A549 (cell line): ENCODE results near the gene ST6GALNAC5. TPM values are rescaled to one million over a fixed set of nuclear protein-coding genes. Genes with fewer than 3 reads are reported as not detected.

Experiments
- ATAC-seq, 2 experiments: fragments of 200-7000 bp in 1 of 2; fragments of >200 bp in 1 of 2; cut with Nextera tagmentation in 1 of 2; cut with Tn5 transposase in 1 of 2; 3 replicates each; pipeline versions ENCODE4 v1.8.0 to v1.9.1; 2018 to 2020; ENCODE audit warnings: mild to moderate bottlenecking in 1 of 2, moderate library complexity in 1 of 2
- CTCF ChIA-PET: fragments of 300-600 bp; sonication (Branson Sonifier 250); formaldehyde crosslinking; extraction: SDS; loops from one replicate; lab custom pipeline; 2021; ENCODE audit warnings: antibody characterized with exemption, inconsistent platforms; lab: Yijun Ruan, JAX
- POLR2A ChIA-PET: fragments of 350-600 bp; formaldehyde crosslinking; extraction: SDS; loops from one replicate; lab custom pipeline; 2021; ENCODE audit warnings: antibody characterized with exemption, inconsistent platforms; lab: Yijun Ruan, JAX
- DNase-seq, 2 experiments: peaks; one replicate each; pipeline versions ENCODE4 v3.0.0 to v3.0.0-alpha.2; 2011 to 2016; ENCODE audit warnings: low read depth in 1 of 2, low spot score in 1 of 2
- FAIRE-seq: peaks from 2 replicates; lab custom pipeline; 2011; peaks lifted over from hg19 to GRCh38; lab: Jason Lieb, UNC
- H3K27ac ChIP-seq, 2 experiments: fragments of >200 bp; sonication (Bioruptor Twin); formaldehyde crosslinking; 3 replicates each; pipeline ENCODE4 v1.5.1; 2016 to 2017
- H3K4me1 ChIP-seq: fragments of >200 bp; sonication (Bioruptor Twin); formaldehyde crosslinking; 3 replicates; pipeline ENCODE4 v1.6.1; 2016
- H3K4me2 ChIP-seq: fragments of >200 bp; sonication (Bioruptor Twin); formaldehyde crosslinking; 3 replicates; pipeline ENCODE4 v1.6.1; 2016
- H3K4me3 ChIP-seq: fragments of >200 bp; sonication (Bioruptor Twin); formaldehyde crosslinking; 3 replicates; pipeline ENCODE4 v1.5.1; 2016
- H3K9me3 ChIP-seq: fragments of >200 bp; sonication (Bioruptor Twin); formaldehyde crosslinking; 3 replicates; pipeline ENCODE4 v1.6.1; 2016
- CEBPB ChIP-seq, 2 experiments: fragments of >200 bp in 1 of 2; sonication (Bioruptor Twin) in 1 of 2; formaldehyde crosslinking in 1 of 2; IDR thresholded peaks; 2 replicates each; pipeline ENCODE4 v1.6.1; 2012 to 2016
- ESRRA ChIP-seq: fragments of 150-350 bp; IDR thresholded peaks from 2 replicates; pipeline ENCODE4 v1.6.1; 2014; ENCODE audit warnings: mild to moderate bottlenecking, low read length, borderline replicate concordance
- HDAC2 ChIP-seq: fragments of 200-600 bp; sonication (generic); IDR thresholded peaks from 2 replicates; pipeline ENCODE4 v1.6.1; 2016
- HEYL ChIP-seq: fragments of 250-450 bp; sonication (Bioruptor Pico); IDR thresholded peaks from 2 replicates; pipeline ENCODE4 v1.8.0; 2021; ENCODE audit warnings: mild to moderate bottlenecking, moderate library complexity
- HOXA7 ChIP-seq: fragments of 250-450 bp; sonication (Bioruptor Pico); IDR thresholded peaks from 2 replicates; pipeline ENCODE4 v1.5.0; 2020; ENCODE audit warnings: mild to moderate bottlenecking, moderate library complexity
- HOXB13 ChIP-seq: fragments of 250-450 bp; sonication (Bioruptor Pico); IDR thresholded peaks from 2 replicates; pipeline ENCODE4 v1.5.0; 2020; ENCODE audit warnings: low read depth, mild to moderate bottlenecking, moderate library complexity
- HOXB5 ChIP-seq: fragments of 250-450 bp; sonication (Bioruptor Pico); IDR thresholded peaks from 2 replicates; pipeline ENCODE4 v1.5.0; 2020; ENCODE audit warnings: mild to moderate bottlenecking, moderate library complexity
- KDM1A ChIP-seq: fragments of 200-600 bp; sonication (generic); IDR thresholded peaks from 2 replicates; pipeline ENCODE4 v1.6.1; 2016; ENCODE audit warnings: low read depth, mild to moderate bottlenecking
- KDM5A ChIP-seq: fragments of 200-600 bp; sonication (generic); IDR thresholded peaks from 2 replicates; pipeline ENCODE4 v1.6.1; 2016; ENCODE audit warnings: antibody characterized with exemption, mild to moderate bottlenecking
- NFE2L2 ChIP-seq: fragments of 150-350 bp; conservative IDR thresholded peaks from 2 replicates; pipeline ENCODE4 v1.6.1; 2014; ENCODE audit warnings: low read length
- NPAS2 ChIP-seq: fragments of 250-450 bp; sonication (Bioruptor Pico); IDR thresholded peaks from 2 replicates; pipeline ENCODE4 v1.8.0; 2022; ENCODE audit warnings: mild to moderate bottlenecking, moderate library complexity, borderline replicate concordance
- NR3C1 ChIP-seq: fragments of >200 bp; sonication (Bioruptor Twin); formaldehyde crosslinking; IDR thresholded peaks from 3 replicates; pipeline ENCODE4 v1.6.1; 2017
- RAD21 ChIP-seq, 2 experiments: fragments of >200 bp in 1 of 2; sonication (Bioruptor Twin) in 1 of 2; formaldehyde crosslinking in 1 of 2; IDR thresholded peaks in 1 of 2; conservative IDR thresholded peaks in 1 of 2; 2 replicates in 1 of 2; 3 replicates in 1 of 2; pipeline ENCODE4 v1.6.1; 2012 to 2018; ENCODE audit warnings: inconsistent platforms in 1 of 2
- TP53 ChIP-seq: fragments of 250-450 bp; sonication (Bioruptor Pico); IDR thresholded peaks from 2 replicates; pipeline ENCODE4 v1.5.0; 2021; ENCODE audit warnings: mild to moderate bottlenecking, moderate library complexity
- ZC3H11A ChIP-seq: fragments of 450-650 bp; IDR thresholded peaks from 2 replicates; pipeline ENCODE4 v1.6.1; 2014; ENCODE audit warnings: antibody characterized with exemption, mild to moderate bottlenecking
- ZSCAN20 ChIP-seq: fragments of 250-450 bp; sonication (Bioruptor Pico); IDR thresholded peaks from 2 replicates; pipeline ENCODE4 v1.8.0; 2022; ENCODE audit warnings: mild to moderate bottlenecking, moderate library complexity
- WGBS: methylation state at CpG from one replicate; pipeline ENCODE4 v1.1.6; 2017; ENCODE audit errors: missing lambda C conversion rate; 5-methylcytosine and 5-hydroxymethylcytosine counted together
- polyA plus RNA-seq, 4 experiments: library from polyadenylated mRNA; depleted of rRNA in 3 of 4; stranded (reverse); fragments of >200 nt; fragmentation: RNase III in 1 of 4; extraction: RNeasy Plus Mini Kit Qiagen cat#74134 plus additional on column Dnase treatment in 1 of 4; gene quantifications; 2 replicates in 3 of 4; 3 replicates in 1 of 4; pipeline ENCODE4 v1.2.3, GENCODE V29; 2011 to 2017
- TF ChIP-seq, protein P1 (sequence below): fragments of 200-600 bp; sonication (generic); IDR thresholded peaks from 2 replicates; pipeline ENCODE4 v1.6.1; 2016; ENCODE audit warnings: antibody characterized with exemption, mild to moderate bottlenecking, moderate library complexity
- TF ChIP-seq, protein P2 (sequence below): IDR thresholded peaks from 2 replicates; pipeline ENCODE4 v1.6.1; 2012
- TF ChIP-seq, protein P3 (sequence below): IDR thresholded peaks from 2 replicates; pipeline ENCODE4 v1.6.1; 2012
- TF ChIP-seq, protein P4 (sequence below): fragments of >200 bp; sonication (Bioruptor Twin); formaldehyde crosslinking; IDR thresholded peaks from 3 replicates; pipeline ENCODE4 v1.5.1; 2016
- TF ChIP-seq, protein P5 (sequence below): fragments of 150-350 bp; IDR thresholded peaks from 2 replicates; pipeline ENCODE4 v1.6.1; 2014; ENCODE audit warnings: low read depth, mild to moderate bottlenecking, low read length
- TF ChIP-seq, protein P6 (sequence below): IDR thresholded peaks from 2 replicates; pipeline ENCODE4 v1.6.1; 2012; ENCODE audit warnings: low read depth, borderline replicate concordance

The ST6GALNAC5 gene
- polyA plus RNA-seq, 2 of the 4 experiments (the other 2 are of a cell fraction), result not detected

DNA sequence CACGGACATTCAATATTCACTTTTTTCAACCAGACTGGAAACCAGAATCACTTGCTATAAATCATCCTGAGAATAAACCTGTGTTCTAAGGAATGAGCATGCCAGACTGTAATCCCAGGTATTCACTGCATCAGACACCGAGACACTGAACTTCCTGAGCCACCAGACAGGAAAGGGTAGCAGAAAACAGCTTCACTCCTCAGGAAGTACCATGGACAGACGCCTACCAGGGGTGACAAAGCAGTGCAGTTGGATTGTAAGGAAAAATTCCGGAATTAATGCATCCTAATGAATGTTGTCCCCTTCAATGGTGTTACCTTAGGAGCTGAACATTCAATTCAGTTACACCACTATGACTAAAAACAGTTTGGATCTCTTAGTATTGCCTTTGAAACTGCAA is 195.8 kb downstream of the ST6GALNAC5 start:
- no peak overlapping the region for H3K4me3 ChIP-seq
- FAIRE-seq (no peak), DNase-seq (no peak), ATAC-seq (no peak)
- POLR2A ChIA-PET, result no interaction called here
- CTCF ChIA-PET, result no interaction called here
- H3K9me3 ChIP-seq, result no peaks in the 10 kb centered on the region
- H3K4me1 ChIP-seq, result no peaks in the 10 kb centered on the region
- 22% methylated on average over 4 of the region's 4 CpGs for WGBS
- no peak overlapping the region for H3K4me2 ChIP-seq
- no peak overlapping the region for H3K27ac ChIP-seq
- no peak for TF ChIP-seq ZSCAN20
- TF ChIP-seq, protein P1, sequence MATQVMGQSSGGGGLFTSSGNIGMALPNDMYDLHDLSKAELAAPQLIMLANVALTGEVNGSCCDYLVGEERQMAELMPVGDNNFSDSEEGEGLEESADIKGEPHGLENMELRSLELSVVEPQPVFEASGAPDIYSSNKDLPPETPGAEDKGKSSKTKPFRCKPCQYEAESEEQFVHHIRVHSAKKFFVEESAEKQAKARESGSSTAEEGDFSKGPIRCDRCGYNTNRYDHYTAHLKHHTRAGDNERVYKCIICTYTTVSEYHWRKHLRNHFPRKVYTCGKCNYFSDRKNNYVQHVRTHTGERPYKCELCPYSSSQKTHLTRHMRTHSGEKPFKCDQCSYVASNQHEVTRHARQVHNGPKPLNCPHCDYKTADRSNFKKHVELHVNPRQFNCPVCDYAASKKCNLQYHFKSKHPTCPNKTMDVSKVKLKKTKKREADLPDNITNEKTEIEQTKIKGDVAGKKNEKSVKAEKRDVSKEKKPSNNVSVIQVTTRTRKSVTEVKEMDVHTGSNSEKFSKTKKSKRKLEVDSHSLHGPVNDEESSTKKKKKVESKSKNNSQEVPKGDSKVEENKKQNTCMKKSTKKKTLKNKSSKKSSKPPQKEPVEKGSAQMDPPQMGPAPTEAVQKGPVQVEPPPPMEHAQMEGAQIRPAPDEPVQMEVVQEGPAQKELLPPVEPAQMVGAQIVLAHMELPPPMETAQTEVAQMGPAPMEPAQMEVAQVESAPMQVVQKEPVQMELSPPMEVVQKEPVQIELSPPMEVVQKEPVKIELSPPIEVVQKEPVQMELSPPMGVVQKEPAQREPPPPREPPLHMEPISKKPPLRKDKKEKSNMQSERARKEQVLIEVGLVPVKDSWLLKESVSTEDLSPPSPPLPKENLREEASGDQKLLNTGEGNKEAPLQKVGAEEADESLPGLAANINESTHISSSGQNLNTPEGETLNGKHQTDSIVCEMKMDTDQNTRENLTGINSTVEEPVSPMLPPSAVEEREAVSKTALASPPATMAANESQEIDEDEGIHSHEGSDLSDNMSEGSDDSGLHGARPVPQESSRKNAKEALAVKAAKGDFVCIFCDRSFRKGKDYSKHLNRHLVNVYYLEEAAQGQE, result peak; percentile 77

DNA sequence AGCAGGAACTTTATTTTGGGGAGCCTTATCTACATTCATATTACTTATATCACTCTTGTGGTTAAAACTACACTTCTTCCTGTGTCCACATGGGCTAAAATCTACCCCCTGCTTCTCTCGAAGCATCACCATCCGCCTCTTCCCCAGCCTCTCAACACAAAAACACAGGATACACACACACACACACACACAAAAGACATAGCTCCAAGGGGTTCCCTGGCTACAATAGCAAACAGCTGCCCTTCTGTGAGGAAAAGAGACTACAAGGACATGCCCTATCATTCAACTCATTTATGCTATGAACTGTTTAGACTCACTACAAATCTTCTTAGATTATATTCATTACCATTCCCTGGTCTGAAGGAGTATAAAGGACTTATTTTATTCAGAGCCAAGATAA is 197.0 kb downstream of the ST6GALNAC5 start:
- WGBS, result 6% methylated on average over 2 of the region's 2 CpGs

DNA sequence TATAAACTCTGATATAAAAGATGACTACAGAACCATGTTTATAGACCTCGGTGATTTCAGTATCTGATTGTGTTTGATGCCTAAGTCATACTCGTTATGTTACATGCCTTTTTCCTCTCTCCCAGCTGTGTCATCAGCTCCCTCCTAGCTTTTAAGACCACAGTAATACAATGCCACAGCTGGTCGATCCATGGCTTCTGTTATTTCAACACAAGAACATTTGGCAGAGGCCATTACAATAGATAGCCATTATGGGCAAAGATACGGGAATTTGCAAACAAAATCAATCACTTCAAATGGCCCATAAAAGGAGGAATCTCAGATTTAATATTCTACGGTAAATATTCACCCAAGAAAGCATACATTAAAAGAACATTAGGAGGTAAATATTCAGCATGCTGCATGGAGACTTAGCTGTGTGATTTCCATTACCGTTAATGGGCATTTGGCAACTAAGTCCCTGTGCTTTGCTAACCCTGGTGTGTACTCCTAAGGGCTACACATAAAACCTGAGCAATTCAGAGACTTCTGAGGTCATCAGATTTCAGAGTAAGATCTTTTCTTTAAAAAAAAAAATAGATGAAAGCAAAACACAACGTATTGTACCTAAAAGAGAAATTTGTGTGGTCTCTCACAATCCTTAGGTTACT is 198.5 kb downstream of the ST6GALNAC5 start:
- DNase-seq, result no peak
- FAIRE-seq, result no peak
- Histone ChIP-seq H3K4me3 (no peak overlapping the region), H3K4me2 (no peak overlapping the region), H3K27ac (no peak overlapping the region), H3K9me3 (no peaks in the 10 kb centered on the region), H3K4me1 (no peaks in the 10 kb centered on the region)
- TF ChIP-seq HDAC2, result no peak
- no peak for TF ChIP-seq NPAS2
- TF ChIP-seq CEBPB (IDR thresholded peaks at IDR 0.05), result no peak
- TF ChIP-seq, protein P2, sequence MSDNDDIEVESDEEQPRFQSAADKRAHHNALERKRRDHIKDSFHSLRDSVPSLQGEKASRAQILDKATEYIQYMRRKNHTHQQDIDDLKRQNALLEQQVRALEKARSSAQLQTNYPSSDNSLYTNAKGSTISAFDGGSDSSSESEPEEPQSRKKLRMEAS, result no peak
- TF ChIP-seq, protein P3, sequence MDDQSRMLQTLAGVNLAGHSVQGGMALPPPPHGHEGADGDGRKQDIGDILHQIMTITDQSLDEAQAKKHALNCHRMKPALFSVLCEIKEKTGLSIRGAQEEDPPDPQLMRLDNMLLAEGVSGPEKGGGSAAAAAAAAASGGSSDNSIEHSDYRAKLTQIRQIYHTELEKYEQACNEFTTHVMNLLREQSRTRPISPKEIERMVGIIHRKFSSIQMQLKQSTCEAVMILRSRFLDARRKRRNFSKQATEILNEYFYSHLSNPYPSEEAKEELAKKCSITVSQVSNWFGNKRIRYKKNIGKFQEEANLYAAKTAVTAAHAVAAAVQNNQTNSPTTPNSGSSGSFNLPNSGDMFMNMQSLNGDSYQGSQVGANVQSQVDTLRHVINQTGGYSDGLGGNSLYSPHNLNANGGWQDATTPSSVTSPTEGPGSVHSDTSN, result no peak
- no peak for TF ChIP-seq NR3C1
- TF ChIP-seq, protein P4, sequence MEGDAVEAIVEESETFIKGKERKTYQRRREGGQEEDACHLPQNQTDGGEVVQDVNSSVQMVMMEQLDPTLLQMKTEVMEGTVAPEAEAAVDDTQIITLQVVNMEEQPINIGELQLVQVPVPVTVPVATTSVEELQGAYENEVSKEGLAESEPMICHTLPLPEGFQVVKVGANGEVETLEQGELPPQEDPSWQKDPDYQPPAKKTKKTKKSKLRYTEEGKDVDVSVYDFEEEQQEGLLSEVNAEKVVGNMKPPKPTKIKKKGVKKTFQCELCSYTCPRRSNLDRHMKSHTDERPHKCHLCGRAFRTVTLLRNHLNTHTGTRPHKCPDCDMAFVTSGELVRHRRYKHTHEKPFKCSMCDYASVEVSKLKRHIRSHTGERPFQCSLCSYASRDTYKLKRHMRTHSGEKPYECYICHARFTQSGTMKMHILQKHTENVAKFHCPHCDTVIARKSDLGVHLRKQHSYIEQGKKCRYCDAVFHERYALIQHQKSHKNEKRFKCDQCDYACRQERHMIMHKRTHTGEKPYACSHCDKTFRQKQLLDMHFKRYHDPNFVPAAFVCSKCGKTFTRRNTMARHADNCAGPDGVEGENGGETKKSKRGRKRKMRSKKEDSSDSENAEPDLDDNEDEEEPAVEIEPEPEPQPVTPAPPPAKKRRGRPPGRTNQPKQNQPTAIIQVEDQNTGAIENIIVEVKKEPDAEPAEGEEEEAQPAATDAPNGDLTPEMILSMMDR, result no peak
- no peak for TF ChIP-seq ZC3H11A
- TF ChIP-seq, protein P5, sequence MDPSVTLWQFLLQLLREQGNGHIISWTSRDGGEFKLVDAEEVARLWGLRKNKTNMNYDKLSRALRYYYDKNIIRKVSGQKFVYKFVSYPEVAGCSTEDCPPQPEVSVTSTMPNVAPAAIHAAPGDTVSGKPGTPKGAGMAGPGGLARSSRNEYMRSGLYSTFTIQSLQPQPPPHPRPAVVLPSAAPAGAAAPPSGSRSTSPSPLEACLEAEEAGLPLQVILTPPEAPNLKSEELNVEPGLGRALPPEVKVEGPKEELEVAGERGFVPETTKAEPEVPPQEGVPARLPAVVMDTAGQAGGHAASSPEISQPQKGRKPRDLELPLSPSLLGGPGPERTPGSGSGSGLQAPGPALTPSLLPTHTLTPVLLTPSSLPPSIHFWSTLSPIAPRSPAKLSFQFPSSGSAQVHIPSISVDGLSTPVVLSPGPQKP, result no peak
- no peak for TF ChIP-seq NFE2L2
- TF ChIP-seq TP53 (CRISPR knock-in tag), result no peak
- 40% methylated on average over 7 of the region's 7 CpGs for WGBS
- ATAC-seq, result no peak
- POLR2A ChIA-PET, result no interaction called here
- CTCF ChIA-PET, result interaction anchor here (0.7 kb wide), 1 partner anchor 45 kb away, joined by 3 read pairs; no protein-coding TSS in a partner anchor

More for the DNA sequence above, 197.0 kb downstream of the ST6GALNAC5 start:
- Histone ChIP-seq H3K9me3 (no peaks in the 10 kb centered on the region), H3K27ac (no peak overlapping the region), H3K4me3 (no peak overlapping the region), H3K4me1 (no peaks in the 10 kb centered on the region), H3K4me2 (no peak overlapping the region)
- FAIRE-seq (no peak), ATAC-seq (no peak)
- ChIA-PET POLR2A (no interaction called here), CTCF (no interaction called here)
- TF ChIP-seq HOXB13 (CRISPR knock-in tag) (no peak), KDM5A (no peak), RAD21 (conservative IDR thresholded peaks at IDR 0.05 in 1 of 2, IDR thresholded peaks at IDR 0.05 in 1 of 2) (no peak), ESRRA (no peak), KDM1A (no peak), HOXB5 (CRISPR knock-in tag) (no peak), HOXA7 (CRISPR knock-in tag) (no peak), HEYL (CRISPR knock-in tag) (no peak), NR3C1 (no peak)
- TF ChIP-seq, protein P5, result no peak
- TF ChIP-seq, protein P6, sequence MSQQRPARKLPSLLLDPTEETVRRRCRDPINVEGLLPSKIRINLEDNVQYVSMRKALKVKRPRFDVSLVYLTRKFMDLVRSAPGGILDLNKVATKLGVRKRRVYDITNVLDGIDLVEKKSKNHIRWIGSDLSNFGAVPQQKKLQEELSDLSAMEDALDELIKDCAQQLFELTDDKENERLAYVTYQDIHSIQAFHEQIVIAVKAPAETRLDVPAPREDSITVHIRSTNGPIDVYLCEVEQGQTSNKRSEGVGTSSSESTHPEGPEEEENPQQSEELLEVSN, result no peak
- TF ChIP-seq, all 56 proteins: peak for 0
- no peak for DNase-seq
